ENCODE data around the gene DAO.
"Not testable (repeated sequence)": the region's sequence is repeated elsewhere in the genome, so short reads cannot be mapped to it uniquely, and the experiment has no call there.

The DAO gene

GRCh38 chr12:108850854-108851573 lies 28.9 kb upstream of the DAO start:
- DNase-seq = no peak

GRCh38 chr12:108852674-108853309 lies 27.1 kb upstream of the DAO start:
- DNase-seq = no peak

- DNase-seq = no peak
Observed at GRCh38 chr12:108853426-108853825, 26.5 kb upstream of the DAO start.

GRCh38 chr12:108853981-108854446 lies 25.9 kb upstream of the DAO start:
- DNase-seq = no peak

- no peak for DNase-seq
Observed at GRCh38 chr12:108854451-108855283, 25.2 kb upstream of the DAO start.

- no peak for DNase-seq
Observed at GRCh38 chr12:108855284-108856169, 24.4 kb upstream of the DAO start.

GRCh38 chr12:108856170-108856427 lies 23.8 kb upstream of the DAO start:
- DNase-seq = no peak

GRCh38 chr12:108856428-108857157 lies 23.3 kb upstream of the DAO start:
- peak; percentile 84 for DNase-seq

GRCh38 chr12:108857158-108857407 lies 22.8 kb upstream of the DAO start:
- no peak for DNase-seq

GRCh38 chr12:108858311-108859074 lies 21.4 kb upstream of the DAO start:
- no peak for DNase-seq

- not testable (repeated sequence) for DNase-seq
Observed at GRCh38 chr12:108859141-108859922, 20.6 kb upstream of the DAO start.

- no peak for DNase-seq
Observed at GRCh38 chr12:108859923-108860291, 20.0 kb upstream of the DAO start.

- no peak for DNase-seq
Observed at GRCh38 chr12:108860443-108860842, 19.4 kb upstream of the DAO start.

GRCh38 chr12:108861878-108862587 lies 17.9 kb upstream of the DAO start:
- DNase-seq = no peak

- no peak for DNase-seq
Observed at GRCh38 chr12:108862588-108862959, 17.3 kb upstream of the DAO start.

GRCh38 chr12:108865169-108865568 lies 14.7 kb upstream of the DAO start:
- no peak for DNase-seq

- DNase-seq = not testable (repeated sequence)
Observed at GRCh38 chr12:108866083-108866482, 13.8 kb upstream of the DAO start.

GRCh38 chr12:108868781-108869180 lies 11.1 kb upstream of the DAO start:
- DNase-seq = no peak

- no peak for DNase-seq
Observed at GRCh38 chr12:108875280-108875679, 4.6 kb upstream of the DAO start.

- DNase-seq = no peak
Observed at GRCh38 chr12:108875682-108876361, 4.1 kb upstream of the DAO start.
